GM12875 (cell line): ENCODE results near the gene TTC39C.

Experiments used
- H3K4me3 ChIP-seq: one replicate; pipeline ENCODE4 v1.5.1; 2011; ENCODE audit warnings: low read depth, low read length, control low read depth
- CTCF ChIP-seq: IDR thresholded peaks from 2 replicates; pipeline ENCODE4 v1.5.1; 2011; ENCODE audit warnings: low read depth, mild to moderate bottlenecking, control low read depth, inconsistent platforms, low read length, moderate library complexity, borderline replicate concordance; ENCODE audit not compliant: insufficient read depth

The TTC39C gene

GRCh38 chr18:24031916-24032315 is 17.4 kb downstream of the TTC39C start:
- no peak overlapping the region for H3K4me3 ChIP-seq
- TF ChIP-seq CTCF: no peak

GRCh38 chr18:24033641-24034412 is 19.3 kb downstream of the TTC39C start:
- no peak overlapping the region for H3K4me3 ChIP-seq
- TF ChIP-seq CTCF: no peak

- no peak overlapping the region for H3K4me3 ChIP-seq
- TF ChIP-seq CTCF: no peak
These were observed 20.8 kb downstream of the TTC39C start for GRCh38 chr18:24035316-24035715.

GRCh38 chr18:24039671-24040070 is 25.1 kb downstream of the TTC39C start:
- no peak for TF ChIP-seq CTCF
- no peak overlapping the region for H3K4me3 ChIP-seq

- no peak for TF ChIP-seq CTCF
- no peak overlapping the region for H3K4me3 ChIP-seq
These were observed 27.1 kb downstream of the TTC39C start for GRCh38 chr18:24041691-24042090.

- H3K4me3 ChIP-seq: no peak overlapping the region
- no peak for TF ChIP-seq CTCF
These were observed 28.8 kb downstream of the TTC39C start for GRCh38 chr18:24043403-24043802.

GRCh38 chr18:24048261-24048660 is 33.7 kb downstream of the TTC39C start:
- TF ChIP-seq CTCF: no peak
- H3K4me3 ChIP-seq: no peak overlapping the region
